HG02885 (cell line): ENCODE measurements around the gene IL10RA.

Experiments
- ATAC-seq: cut with Tn5 transposase; IDR thresholded peaks from one replicate; pipeline ENCODE4 v1.9.1; 2021; ENCODE audit warnings: mild to moderate bottlenecking; ENCODE audit not compliant: unreplicated experiment, poor library complexity

The IL10RA gene

GRCh38 chr11:117986981-117987574, 884 bp downstream of the IL10RA start:
- peak; percentile 45 for ATAC-seq

DNA sequence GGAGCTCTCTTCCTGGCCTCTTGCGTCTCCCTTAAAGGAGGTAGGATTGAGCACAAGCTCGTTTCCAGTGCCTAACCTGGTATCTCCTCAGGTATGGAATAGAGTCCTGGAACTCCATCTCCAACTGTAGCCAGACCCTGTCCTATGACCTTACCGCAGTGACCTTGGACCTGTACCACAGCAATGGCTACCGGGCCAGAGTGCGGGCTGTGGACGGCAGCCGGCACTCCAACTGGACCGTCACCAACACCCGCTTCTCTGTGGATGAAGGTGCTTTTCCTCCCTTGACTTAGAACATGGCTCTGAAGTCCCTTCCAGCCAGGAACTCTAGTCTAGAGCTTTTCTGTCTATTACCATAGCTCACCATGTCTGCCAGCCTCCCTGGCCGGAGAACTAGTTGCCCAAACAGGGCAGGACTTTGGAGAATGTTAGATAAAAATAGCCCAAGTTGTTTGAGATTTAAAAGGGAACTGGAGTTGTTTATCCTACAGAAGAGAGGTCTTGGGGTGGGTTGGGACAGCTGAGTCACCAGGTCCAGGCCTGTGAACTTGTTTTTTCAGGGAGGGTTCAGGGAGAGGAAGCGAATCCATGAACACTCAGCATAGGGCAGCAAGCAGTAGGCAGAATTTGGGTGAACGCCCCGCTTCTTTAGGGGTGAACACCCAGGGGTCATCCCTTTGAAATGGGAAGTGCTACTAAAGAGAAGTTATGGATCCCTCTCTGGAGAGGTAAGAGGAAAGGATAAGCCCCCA, 3.3 kb downstream of the IL10RA start:
- ATAC-seq, result no peak

GRCh38 chr11:117992136-117992535, 5.9 kb downstream of the IL10RA start:
- no peak for ATAC-seq

DNA sequence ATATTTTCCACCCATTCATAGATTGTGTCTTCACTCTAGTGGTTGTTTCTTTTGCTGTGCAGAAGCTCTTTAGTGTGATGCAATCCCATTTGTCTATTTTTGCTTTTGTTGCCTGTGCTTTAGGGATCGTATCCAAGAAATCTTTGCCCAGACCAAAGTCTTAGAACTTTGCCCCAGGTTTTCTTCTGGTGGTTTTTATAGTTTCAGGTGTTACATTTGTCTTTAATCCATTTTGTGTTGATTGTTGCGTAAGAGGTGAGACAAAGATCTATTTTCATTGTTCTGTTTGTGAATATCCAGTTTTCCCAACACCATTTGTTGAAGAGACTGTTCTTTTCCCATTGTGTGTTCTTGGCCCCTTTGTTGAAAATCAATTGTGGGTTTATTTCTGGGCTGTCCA, 6.4 kb downstream of the IL10RA start:
- no peak for ATAC-seq

DNA sequence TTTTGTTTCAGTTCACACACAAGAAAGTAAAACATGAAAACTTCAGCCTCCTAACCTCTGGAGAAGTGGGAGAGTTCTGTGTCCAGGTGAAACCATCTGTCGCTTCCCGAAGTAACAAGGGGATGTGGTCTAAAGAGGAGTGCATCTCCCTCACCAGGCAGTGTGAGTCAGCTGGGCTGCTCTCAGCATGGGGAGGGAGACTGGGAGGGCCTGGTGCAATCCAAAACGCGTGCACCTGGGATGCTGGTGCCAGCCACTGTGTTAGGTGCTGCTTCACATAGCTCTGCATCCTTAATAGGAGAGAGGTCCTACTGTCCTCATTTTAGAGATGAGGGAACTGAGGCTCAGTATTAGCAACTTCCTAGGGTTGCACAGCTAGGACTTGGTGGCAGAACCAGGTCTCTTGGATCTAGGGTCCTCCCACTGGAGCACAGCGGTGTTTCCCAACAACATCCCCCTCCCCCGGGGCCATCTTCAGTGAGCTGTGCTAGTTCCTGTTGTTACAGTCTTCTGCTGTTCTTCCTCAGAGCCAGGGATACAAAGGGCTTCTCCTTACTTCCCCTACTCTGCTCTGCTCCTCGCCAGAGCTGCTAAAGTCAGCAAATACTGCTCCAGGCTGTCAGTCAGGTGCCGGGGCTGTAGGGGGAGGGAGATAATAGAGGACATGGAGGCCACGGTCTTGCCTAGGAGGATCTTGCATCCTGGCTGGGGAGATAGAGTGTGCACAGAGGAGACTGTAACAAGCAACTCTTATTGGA, 8.0 kb downstream of the IL10RA start:
- no peak for ATAC-seq

- ATAC-seq, result no peak
Measured at GRCh38 chr11:117995472-117995871, 9.3 kb downstream of the IL10RA start.

DNA sequence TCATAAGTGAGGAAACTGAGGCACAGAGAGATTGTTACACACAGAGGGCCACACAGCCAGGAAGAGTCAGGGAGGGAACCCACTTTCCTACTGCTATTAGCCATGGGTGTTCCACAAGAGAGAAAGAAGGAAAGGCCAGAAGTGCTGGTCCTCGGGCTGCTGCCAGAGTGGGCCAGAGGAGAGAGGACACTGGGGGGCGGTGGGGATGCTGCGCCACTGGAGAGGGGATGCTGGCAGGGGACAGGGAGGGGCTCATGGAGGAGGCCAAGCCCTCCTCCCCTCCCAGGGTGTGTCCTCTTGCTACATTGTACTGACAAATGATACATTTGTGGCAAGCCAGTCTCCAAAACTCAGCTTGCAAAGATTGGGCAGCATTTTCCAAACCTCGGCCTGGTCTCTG, 9.9 kb downstream of the IL10RA start:
- no peak for ATAC-seq

- no peak for ATAC-seq
Measured at GRCh38 chr11:117997406-117997805, 11.2 kb downstream of the IL10RA start.

DNA sequence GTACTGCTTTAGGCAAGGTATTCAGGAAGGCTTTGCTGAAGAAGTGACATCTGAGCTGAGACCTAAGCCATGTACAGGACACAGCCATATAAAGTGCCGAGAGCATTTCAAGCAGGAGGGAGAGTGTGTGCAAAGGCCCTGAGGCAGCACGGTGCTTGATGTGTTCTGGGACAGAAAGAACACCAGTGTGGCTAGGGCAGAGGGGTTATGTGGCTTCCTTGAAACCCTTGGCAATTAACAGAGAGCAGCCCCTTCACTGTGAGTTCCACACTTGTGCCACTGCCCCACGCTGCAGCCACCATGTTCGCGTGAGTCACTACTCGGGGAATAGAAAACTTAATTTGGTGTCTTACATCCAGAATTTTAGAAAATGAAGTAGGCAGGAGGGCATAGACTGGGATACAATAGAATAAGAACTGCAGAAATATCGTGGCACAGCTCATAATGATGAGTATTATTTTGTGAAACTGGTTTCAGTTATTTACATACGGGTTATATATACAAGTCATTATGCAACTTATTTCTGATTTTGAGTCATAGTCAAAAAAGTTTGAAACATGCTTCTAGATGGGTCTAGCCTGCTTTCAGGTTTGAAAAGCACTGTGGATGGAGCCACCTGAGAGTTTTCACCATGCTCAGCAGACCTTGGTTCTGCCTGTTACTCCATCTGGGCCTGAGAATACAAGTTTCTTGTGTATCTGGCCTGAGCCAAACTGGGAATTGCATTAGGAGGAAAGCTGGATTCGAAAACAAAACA, 11.8 kb downstream of the IL10RA start:
- ATAC-seq, result peak; percentile 71

- ATAC-seq, result no peak
Measured at GRCh38 chr11:117998664-117999353, 12.6 kb downstream of the IL10RA start.

GRCh38 chr11:117999354-117999993, 13.3 kb downstream of the IL10RA start:
- ATAC-seq, result no peak

GRCh38 chr11:118000067-118000849, 14.1 kb downstream of the IL10RA start:
- ATAC-seq, result no peak

DNA sequence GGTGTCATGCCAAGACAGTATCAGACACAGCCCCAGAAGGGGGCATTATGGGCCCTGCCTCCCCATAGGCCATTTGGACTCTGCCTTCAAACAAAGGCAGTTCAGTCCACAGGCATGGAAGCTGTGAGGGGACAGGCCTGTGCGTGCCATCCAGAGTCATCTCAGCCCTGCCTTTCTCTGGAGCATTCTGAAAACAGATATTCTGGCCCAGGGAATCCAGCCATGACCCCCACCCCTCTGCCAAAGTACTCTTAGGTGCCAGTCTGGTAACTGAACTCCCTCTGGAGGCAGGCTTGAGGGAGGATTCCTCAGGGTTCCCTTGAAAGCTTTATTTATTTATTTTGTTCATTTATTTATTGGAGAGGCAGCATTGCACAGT, 14.6 kb downstream of the IL10RA start:
- ATAC-seq, result no peak

GRCh38 chr11:118001494-118001971, 15.3 kb downstream of the IL10RA start:
- no peak for ATAC-seq

GRCh38 chr11:118002010-118002540, 15.9 kb downstream of the IL10RA start:
- ATAC-seq, result no peak

- ATAC-seq, result no peak
Measured at GRCh38 chr11:118002541-118003423, 16.6 kb downstream of the IL10RA start.

DNA sequence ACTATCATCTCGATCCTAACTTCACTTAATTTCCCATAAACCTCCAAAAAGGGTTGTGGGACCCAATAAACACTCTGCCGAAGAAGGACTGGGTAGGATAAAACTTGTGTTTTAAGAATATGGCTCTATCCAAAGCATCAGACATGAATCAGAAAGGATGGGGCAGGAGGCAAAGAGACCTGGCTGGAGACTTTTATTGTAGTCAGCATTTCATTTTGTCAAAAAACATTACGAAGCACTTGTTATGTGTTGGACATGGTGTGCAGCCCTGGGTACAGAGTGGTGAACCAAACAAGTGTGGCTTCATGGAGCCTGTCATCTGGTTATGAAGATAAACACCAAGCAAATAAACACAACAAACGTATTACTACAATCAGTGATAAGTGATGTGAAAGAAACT, 17.3 kb downstream of the IL10RA start:
- ATAC-seq, result no peak
